ENCODE results near the gene ANKRD33. TPM values are rescaled to one million over a fixed set of nuclear protein-coding genes. Genes with fewer than 3 reads are reported as not detected.

Gene ANKRD33
- total and polyA plus RNA-seq, 2 of the 13 experiments (the other 11 are each of a cell fraction or from before 2014, with no cell fraction given): 0.04 TPM; not detected in 1

DNA sequence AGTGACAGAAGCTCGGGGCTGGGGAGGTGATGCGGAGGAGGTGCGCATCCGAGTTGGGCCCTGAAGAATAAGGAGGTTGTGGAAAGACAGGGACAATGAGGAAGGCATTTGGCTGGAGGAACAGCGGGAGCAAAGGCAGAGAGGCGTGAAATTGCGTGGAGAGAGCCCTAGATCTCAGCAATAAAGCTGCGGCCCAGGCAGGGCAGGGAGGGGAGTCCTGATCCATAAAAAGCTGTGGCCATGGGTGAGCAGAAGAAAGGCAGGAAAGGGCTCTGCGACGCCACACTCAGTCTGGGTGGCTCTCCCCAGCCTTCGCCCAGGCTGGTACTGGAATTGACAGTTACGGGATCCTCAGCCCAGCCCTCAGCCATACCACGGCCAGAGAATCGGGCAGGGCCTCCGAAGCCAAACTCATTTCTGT, 41.6 kb upstream of the ANKRD33 start:
- Histone ChIP-seq H3K79me2 (ENCODE audit: insufficient read depth, low read length) (no peaks in the 10 kb centered on the region), H3K27ac (ENCODE audit: extremely low read length, insufficient read depth, low read length) (no peak overlapping the region)
- POLR2A ChIA-PET: interaction anchor here (1.0 to 1.8 kb wide), 4 partner anchors 18 to 32 kb away, joined by 3 to 4 read pairs (median 4); a partner anchor contains a TSS

DNA sequence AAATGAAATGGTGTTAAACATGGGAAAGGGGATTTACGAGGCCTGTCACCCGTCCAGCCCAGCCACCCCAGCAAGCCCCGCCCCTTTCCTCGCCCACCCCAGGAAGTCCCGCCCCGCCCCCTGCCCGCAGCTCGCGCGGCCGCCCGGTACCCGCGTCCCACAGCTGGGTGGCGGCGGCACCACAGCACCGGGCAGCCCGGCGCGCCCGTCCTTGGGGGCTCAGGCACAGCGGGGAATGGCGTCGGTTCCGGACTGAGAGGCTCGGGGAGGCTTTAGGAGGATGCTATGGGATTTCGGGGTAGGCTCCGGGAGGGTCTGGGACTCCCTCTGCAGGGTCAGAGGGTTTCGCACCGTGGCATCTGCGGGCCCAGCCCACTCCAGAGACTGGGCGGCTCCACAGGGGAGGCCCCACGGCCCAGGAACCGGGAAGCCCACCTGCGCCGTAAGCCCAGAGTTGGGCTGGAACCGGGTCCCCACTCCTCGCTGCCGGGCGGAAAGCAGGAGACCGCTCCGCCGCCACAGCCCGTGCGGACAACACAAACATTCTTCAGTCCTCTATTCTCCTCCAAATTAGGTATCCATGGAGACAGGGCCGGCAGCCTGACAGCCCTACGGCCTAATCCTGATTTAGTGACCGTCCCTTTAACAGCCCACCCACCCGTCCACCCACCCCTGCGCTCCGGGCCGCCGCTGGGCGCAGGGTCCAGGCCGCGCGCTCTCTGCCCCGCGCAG, 40.8 kb upstream of the ANKRD33 start:
- Histone ChIP-seq H3K4me1 (ENCODE audit: insufficient read depth, low read length) (peaks cover 31% of the 10 kb centered on the region), H3K9me3 (ENCODE audit: low read length) (no peaks in the 10 kb centered on the region), H4K20me1 (ENCODE audit: insufficient read depth, low read length) (no peaks in the 10 kb centered on the region), H3K9ac (ENCODE audit: insufficient read depth, low read depth, low read length) (peak overlapping the region; percentile 46; the same call in 1 of the 2 replicates), H3K27ac (ENCODE audit: extremely low read length, insufficient read depth, low read length) (no peak overlapping the region), H2AFZ (ENCODE audit: low read length) (no peak overlapping the region), H3K27me3 (ENCODE audit: control insufficient read depth in 1 of 2, insufficient read depth in 2 of 2, low read length in 2 of 2) (peaks cover 0 to 9% of the 10 kb centered on the region in 2 experiments; a peak in 1 of 5 replicates), H3K4me3 (replicated peaks in 1 of 3; ENCODE audit: insufficient read depth in 1 of 3, low read depth in 2 of 3, low read length in 3 of 3) (peak overlapping the region; percentile 71 to 82 (median 72)), H3K36me3 (replicated peaks in 1 of 2; ENCODE audit: control insufficient read depth in 1 of 2, insufficient read depth in 2 of 2, low read length in 2 of 2) (no peaks in the 10 kb centered on the region), H3K4me2 (ENCODE audit: low read depth, low read length) (peak overlapping the region; percentile 91), H3K79me2 (ENCODE audit: insufficient read depth, low read length) (no peaks in the 10 kb centered on the region)
- POLR2A ChIA-PET: interaction anchor here (1.4 to 1.8 kb wide), 2 partner anchors 23 to 33 kb away, joined by 3 to 4 read pairs; a partner anchor contains a TSS
- no peak for DNase-seq (ENCODE audit: low spot score)
- CTCF ChIA-PET (ENCODE audit: low intra/inter-chr PET ratio, low total read pairs): no interaction called here
- no TSS peak for BruUV-seq (replicated peaks)
- intact Hi-C loops (cut with micrococcal nuclease; ENCODE audit: unreplicated experiment) (loop anchor here (1.0 kb wide), 1 partner anchor 25 kb away; no protein-coding TSS in a partner anchor), in situ Hi-C loops (cut with HindIII; ENCODE audit: extremely low pct_ligation_motif_present, low pct_unique_long_range_greater_than_20kb) (no loop called here)
- peak; percentile 43 for ATAC-seq
- no peak for FAIRE-seq
- WGBS (ENCODE audit: low lambda C conversion rate): 0% methylated on average over 10 of the region's 59 CpGs
- TF ChIP-seq ZNF891 (CRISPR knock-in tag; IDR thresholded peaks at IDR 0.05) (0 out of 2 replicates have a peak, but pooled peaks have one; percentile 4), TAF1 (CRISPR knock-in tag; IDR thresholded peaks at IDR 0.05) (peak; percentile 33; the same call in 1 of the 2 replicates), ZNF883 (CRISPR knock-in tag; IDR thresholded peaks at IDR 0.05; ENCODE audit: not compliant biosample characterization) (no peak), ZFP91 (CRISPR knock-in tag; IDR thresholded peaks at IDR 0.05; ENCODE audit: borderline replicate concordance) (peak; percentile 56; the same call in 1 of the 2 replicates), AGO1 (IDR thresholded peaks at IDR 0.05; ENCODE audit: low read depth, low read length, poor library complexity, severe bottlenecking) (no peak), PLRG1 (conservative IDR thresholded peaks at IDR 0.05) (no peak), ZNF160 (CRISPR knock-in tag; IDR thresholded peaks at IDR 0.05) (no peak), ZFAT (CRISPR knock-in tag; conservative IDR thresholded peaks at IDR 0.05) (no peak), ZNF574 (CRISPR knock-in tag; IDR thresholded peaks at IDR 0.05) (0 out of 2 replicates have a peak, but pooled peaks have one; percentile 17), POLR2G (IDR thresholded peaks at IDR 0.05; ENCODE audit: low read depth, low read length) (0 out of 2 replicates have a peak, but pooled peaks have one; percentile 39), ZFY (CRISPR knock-in tag; IDR thresholded peaks at IDR 0.05) (peak; percentile 23; the same call in 1 of the 2 replicates)

More for the DNA sequence above, 41.6 kb upstream of the ANKRD33 start:
- no peak for FAIRE-seq
- H4K20me1 ChIP-seq (ENCODE audit: insufficient read depth, low read length): no peaks in the 10 kb centered on the region
- BruUV-seq (replicated peaks): TSS peak; percentile 52
- H3K4me1 ChIP-seq (ENCODE audit: insufficient read depth, low read length): peaks cover 31% of the 10 kb centered on the region
- H2AFZ ChIP-seq (ENCODE audit: low read length): no peak overlapping the region
- DNase-seq (ENCODE audit: low spot score): no peak
- in situ Hi-C loops (cut with HindIII; ENCODE audit: extremely low pct_ligation_motif_present, low pct_unique_long_range_greater_than_20kb): no loop called here
- no peaks in the 10 kb centered on the region for H3K9me3 ChIP-seq (ENCODE audit: low read length)
- peak; percentile 34 for ATAC-seq
- intact Hi-C loops (cut with micrococcal nuclease; ENCODE audit: unreplicated experiment): no loop called here
- CTCF ChIA-PET (ENCODE audit: low intra/inter-chr PET ratio, low total read pairs): no interaction called here
- no peaks in the 10 kb centered on the region for H3K36me3 ChIP-seq (replicated peaks in 1 of 2; ENCODE audit: control insufficient read depth in 1 of 2, insufficient read depth in 2 of 2, low read length in 2 of 2)
- peak; percentile 18; the same call in 1 of the 2 replicates for TF ChIP-seq ZNF891 (CRISPR knock-in tag; IDR thresholded peaks at IDR 0.05)
- no peak for TF ChIP-seq ZNF230 (CRISPR knock-in tag; IDR thresholded peaks at IDR 0.05)
- H3K27me3 ChIP-seq (ENCODE audit: control insufficient read depth in 1 of 2, insufficient read depth in 2 of 2, low read length in 2 of 2): peaks cover 0 to 9% of the 10 kb centered on the region in 2 experiments; a peak in 1 of 5 replicates
- H3K4me3 ChIP-seq (replicated peaks in 1 of 3; ENCODE audit: insufficient read depth in 1 of 3, low read depth in 2 of 3, low read length in 3 of 3): peak overlapping the region; percentile 10 to 82 (median 71); a peak in 4 of 6 replicates
- peak overlapping the region; percentile 91 for H3K4me2 ChIP-seq (ENCODE audit: low read depth, low read length)
- 23% methylated on average over 15 of the region's 15 CpGs for WGBS (ENCODE audit: low lambda C conversion rate)
- H3K9ac ChIP-seq (ENCODE audit: insufficient read depth, low read depth, low read length): peak overlapping the region; percentile 37; the same call in 1 of the 2 replicates
